ENCODE results near the gene CBFA2T3.

The CBFA2T3 gene

GRCh38 chr16:88856828-88857727 is 119.9 kb downstream of the CBFA2T3 start, which contains the start of the genes GALNS and TRAPPC2L (continued):
- TF ChIP-seq ZNF169 (tag by site-specific recombination; IDR thresholded peaks at IDR 0.05), result no peak
- TF ChIP-seq PRDM2 (tag by site-specific recombination; IDR thresholded peaks at IDR 0.05; ENCODE audit: borderline replicate concordance), result 0 out of 2 replicates have a peak, but pooled peaks have one; percentile 50
- peak; percentile 87 for TF ChIP-seq MYNN (tag by site-specific recombination; IDR thresholded peaks at IDR 0.05; ENCODE audit: borderline replicate concordance)
- no peak for TF ChIP-seq ZSCAN23 (tag by site-specific recombination; IDR thresholded peaks at IDR 0.05)
- TF ChIP-seq ZNF561 (tag by site-specific recombination; IDR thresholded peaks at IDR 0.05; ENCODE audit: borderline replicate concordance), result no peak
- no peak for TF ChIP-seq SCRT2 (tag by site-specific recombination; IDR thresholded peaks at IDR 0.05)
- no peak for TF ChIP-seq ZNF37A (tag by site-specific recombination; IDR thresholded peaks at IDR 0.05)
- 0 out of 2 replicates have a peak, but pooled peaks have one; percentile 27 for TF ChIP-seq ZFP69B (tag by site-specific recombination; IDR thresholded peaks at IDR 0.05)
- no peak for TF ChIP-seq ZNF362 (tag by site-specific recombination; IDR thresholded peaks at IDR 0.05)
- no peak for TF ChIP-seq ELK4 (IDR thresholded peaks at IDR 0.05; ENCODE audit: borderline replicate concordance, low read depth, low read length)
- 0 out of 2 replicates have a peak, but pooled peaks have one; percentile 14 for TF ChIP-seq INSM2 (tag by site-specific recombination; IDR thresholded peaks at IDR 0.05)
- no peak for TF ChIP-seq FEZF1 (tag by site-specific recombination; IDR thresholded peaks at IDR 0.05)
- TF ChIP-seq ZBTB17 (tag by site-specific recombination; IDR thresholded peaks at IDR 0.05), result peak; percentile 78; the same call in 1 of the 2 replicates
- TF ChIP-seq ZNF621 (tag by site-specific recombination; IDR thresholded peaks at IDR 0.05), result no peak
- TF ChIP-seq ZNF184 (tag by site-specific recombination; IDR thresholded peaks at IDR 0.05), result no peak
- no peak for TF ChIP-seq ZNF513 (tag by site-specific recombination; IDR thresholded peaks at IDR 0.05)
- TF ChIP-seq ZBTB8A (tag by site-specific recombination; IDR thresholded peaks at IDR 0.05), result 0 out of 2 replicates have a peak, but pooled peaks have one; percentile 19
- no peak for TF ChIP-seq ZNF707 (tag by site-specific recombination; IDR thresholded peaks at IDR 0.05)
- TF ChIP-seq ZNF133 (tag by site-specific recombination; IDR thresholded peaks at IDR 0.05), result no peak
- TF ChIP-seq ZNF426 (tag by site-specific recombination; IDR thresholded peaks at IDR 0.05), result no peak
- no peak for TF ChIP-seq ZBTB48 (tag by site-specific recombination; IDR thresholded peaks at IDR 0.05)
- no peak for TF ChIP-seq ZNF148 (tag by site-specific recombination; IDR thresholded peaks at IDR 0.05; ENCODE audit: borderline replicate concordance)
- no peak for TF ChIP-seq ZNF112 (tag by site-specific recombination; IDR thresholded peaks at IDR 0.05)
- no peak for TF ChIP-seq ZNF311 (tag by site-specific recombination; IDR thresholded peaks at IDR 0.05; ENCODE audit: borderline replicate concordance)
- TF ChIP-seq ZNF473 (tag by site-specific recombination; IDR thresholded peaks at IDR 0.05), result no peak
- no peak for TF ChIP-seq ZNF2 (tag by site-specific recombination; IDR thresholded peaks at IDR 0.05)

All from HEK293 (cell line).